ELR (cell line): Measurements from ENCODE around the gene SH3PXD2A.

Experiments used
- DNase-seq: peaks from one replicate; pipeline ENCODE4 v3.0.0-alpha.2; 2015; ENCODE audit warnings: low read depth

Gene SH3PXD2A

DNA sequence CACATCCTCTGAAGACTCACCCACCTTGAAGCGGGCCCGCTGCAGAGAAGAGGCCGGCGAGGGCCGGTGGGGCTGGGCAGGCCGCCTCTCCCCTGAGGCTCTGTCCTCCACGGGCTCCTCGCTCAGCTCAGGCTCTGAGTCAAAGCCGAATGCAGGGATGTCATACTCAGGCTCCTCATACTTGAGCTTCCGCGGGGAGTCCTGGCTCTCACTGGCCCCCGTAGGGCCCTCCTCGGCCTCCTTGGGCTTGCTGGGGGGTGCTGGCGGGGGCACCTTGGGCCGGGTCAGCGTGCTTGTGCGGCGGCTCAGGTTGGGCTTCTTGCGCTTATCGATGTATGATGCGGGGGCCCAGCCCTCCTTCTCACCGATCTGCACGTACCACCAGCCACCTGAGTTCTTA is 252.0 kb downstream of the SH3PXD2A start:
- no peak for DNase-seq

DNA sequence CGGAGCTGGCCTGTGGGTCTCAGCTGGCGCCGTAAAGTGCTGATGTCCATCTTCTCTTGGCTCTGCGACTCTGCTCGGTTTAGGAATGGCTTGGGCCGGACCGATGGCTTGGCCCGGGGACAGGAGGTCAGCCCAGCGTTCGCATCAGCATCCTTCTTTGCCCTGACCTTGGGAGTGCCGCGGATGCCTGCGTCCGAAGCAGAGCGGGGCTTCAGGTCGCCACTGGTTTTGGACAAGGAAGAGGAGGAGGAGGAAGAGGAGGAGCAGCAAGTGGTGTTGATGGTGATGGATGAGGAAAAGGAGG is 252.6 kb downstream of the SH3PXD2A start:
- DNase-seq: no peak

DNA sequence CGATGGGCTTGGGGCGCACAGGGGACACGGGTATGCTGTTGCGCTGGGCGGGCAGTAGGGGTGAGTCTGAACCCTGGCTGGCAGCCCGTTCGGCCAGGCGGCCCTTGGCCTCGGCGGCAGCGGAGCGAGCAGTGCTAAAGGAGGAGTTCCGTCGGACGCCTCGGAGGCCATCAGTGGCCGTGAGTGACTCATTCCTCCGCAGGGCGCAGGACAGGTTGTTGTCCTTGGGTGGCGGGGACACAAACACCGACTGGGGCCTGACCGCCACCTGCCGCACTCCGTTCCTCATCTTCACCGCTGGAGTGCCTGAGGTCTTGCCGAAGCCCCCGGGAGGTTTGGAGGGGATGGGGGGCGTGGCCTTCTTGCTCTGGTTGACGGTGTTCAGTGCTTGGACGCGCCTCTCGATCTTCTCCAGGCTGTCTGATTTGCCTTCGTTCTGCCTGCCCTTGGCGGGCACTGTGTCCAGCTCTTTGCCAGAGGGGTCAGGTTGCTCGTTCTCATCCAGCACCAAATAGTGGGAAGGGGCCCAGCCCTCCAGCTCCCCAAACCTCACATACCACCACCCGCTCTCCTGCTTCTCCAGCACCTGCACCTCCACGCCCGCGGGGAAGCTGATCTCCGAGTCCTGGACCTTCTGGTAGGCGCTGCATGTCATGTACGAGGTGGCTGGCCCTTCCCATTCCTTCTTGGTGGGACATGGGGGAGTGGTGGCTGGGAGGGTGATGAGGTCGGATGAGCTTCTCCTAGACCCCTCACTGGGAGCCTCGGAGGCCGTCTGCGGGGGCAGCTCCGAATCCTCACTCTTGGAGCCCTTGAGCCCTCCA is 253.1 kb downstream of the SH3PXD2A start:
- DNase-seq: no peak

DNA sequence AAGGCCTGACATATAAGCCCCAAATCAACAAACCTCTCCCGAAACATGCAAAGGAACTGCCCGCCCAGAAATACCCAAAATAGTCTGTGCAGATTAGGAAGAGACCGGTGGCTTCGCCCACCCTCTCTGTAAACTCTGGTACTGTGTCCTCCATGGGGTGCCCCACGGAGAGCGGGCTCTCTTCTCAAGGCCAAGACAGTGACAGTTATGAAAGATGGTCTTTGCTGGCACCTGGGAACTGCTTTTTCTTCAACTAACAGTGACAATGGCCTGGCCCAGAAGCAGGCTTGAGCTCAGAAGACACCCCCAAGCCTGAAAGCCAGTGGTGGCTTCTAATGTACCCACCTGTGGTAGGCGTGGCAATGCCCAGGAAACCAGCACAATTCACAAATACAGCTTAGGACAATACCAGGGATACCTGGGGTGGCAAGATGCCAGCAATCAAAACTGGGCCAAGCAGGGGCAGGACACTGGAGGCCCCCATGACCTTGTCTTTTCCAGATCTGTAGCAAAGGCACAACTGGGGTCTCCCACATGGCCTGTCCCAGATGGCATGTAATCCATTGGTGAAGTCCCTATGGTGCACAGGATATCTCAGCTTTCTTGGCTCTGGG is 254.3 kb downstream of the SH3PXD2A start:
- DNase-seq: no peak

DNA sequence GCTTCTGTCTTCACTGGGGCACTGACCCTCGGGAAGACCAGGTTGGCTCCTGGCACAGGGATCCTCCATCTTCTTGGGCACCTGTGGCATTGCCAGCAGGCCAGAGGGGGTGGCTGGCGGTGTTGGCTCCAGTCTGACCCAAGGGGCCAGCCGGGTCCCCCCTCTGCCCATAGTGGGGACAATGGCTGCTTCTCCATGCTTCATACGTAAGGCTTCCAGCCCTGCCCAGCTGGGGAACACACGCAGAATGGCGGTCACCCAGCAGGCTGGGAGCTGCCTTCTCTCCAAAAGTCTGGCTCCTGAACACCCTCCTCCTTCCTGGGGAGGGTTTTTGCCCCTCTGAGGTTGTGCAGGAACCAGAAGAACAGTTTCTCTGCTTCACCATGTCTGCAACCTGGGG is 255.1 kb downstream of the SH3PXD2A start:
- DNase-seq: no peak

DNA sequence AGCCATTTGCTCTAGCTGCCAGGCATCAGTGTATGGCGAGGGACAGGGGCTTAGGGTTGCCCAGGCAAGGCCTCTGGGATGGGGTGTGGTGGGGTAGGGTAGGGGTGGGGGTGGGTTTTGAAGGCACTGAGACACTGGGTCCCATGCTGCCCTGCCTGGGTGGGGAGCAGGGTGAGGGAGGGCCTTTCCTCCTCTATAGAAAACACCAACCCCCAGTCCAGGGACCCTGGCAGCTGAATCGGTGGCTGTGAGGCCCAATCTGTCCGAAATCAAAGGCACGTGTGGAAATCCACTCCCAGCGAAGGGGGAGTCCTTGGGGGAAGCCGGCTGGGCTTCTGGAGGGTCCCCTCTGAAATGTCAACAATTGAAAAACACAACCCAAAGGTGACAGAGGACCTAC is 255.5 kb downstream of the SH3PXD2A start:
- no peak for DNase-seq

DNA sequence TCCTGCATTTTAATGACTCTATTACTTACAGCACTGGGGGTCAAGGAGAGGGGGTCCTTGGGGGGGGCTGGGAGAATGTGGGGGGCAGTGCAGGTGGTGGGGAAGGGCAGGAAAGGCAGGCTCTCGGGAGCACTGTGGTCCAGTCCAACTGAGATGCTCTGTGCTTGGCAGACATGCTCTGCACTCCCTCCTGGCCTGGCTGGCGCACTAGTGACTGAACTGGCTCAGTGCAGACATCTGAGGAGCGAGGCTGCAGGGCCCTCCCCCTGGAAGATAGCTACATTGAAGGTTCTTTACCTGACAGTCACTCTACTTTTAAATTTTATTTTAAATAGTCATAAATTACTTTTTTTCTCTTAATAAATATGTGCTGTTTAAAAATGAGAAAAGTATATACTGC is 256.2 kb downstream of the SH3PXD2A start:
- DNase-seq: no peak

DNA sequence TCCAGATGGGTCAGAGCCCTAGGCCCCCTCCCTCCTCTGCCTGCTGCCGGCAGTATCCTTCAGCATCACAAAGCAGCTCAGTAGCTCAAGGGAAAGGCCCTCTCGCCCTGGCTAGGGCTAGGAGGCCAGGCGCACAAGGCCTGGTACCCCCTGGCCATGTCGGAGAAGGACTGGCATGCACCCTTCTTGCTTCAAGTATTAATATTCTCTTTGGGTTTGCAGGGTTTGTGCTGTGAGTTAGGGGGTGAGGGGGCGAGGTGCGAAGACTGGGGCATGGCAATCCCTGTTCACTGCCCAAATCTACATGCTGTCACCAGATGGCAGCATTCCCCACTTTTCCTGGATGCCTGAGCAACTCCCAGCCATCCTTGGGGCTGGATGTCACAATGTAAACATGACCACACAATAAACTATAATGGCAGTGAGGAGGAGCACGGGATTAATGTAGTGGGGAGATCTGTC is 256.7 kb downstream of the SH3PXD2A start:
- peak; percentile 80 for DNase-seq

DNA sequence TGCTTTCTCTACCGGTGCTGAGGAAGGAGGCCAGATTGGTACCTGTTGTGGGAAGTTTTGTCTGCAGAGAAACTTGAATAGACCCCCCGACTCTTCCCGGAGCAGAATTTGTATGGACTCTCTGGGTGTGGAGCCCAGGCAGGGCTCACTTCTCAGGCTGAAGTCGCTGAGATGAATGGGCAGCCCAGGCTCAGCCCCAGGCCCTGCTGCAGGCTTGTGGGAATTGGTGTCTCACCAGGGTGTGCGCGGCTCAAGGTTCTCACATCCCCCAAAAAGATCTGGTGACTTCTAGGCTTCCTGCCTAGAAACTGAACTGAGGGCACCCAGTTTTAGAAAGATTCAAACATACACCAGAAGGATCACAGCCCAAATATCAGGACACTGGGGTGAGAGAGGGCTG is 258.4 kb downstream of the SH3PXD2A start:
- DNase-seq: no peak

DNA sequence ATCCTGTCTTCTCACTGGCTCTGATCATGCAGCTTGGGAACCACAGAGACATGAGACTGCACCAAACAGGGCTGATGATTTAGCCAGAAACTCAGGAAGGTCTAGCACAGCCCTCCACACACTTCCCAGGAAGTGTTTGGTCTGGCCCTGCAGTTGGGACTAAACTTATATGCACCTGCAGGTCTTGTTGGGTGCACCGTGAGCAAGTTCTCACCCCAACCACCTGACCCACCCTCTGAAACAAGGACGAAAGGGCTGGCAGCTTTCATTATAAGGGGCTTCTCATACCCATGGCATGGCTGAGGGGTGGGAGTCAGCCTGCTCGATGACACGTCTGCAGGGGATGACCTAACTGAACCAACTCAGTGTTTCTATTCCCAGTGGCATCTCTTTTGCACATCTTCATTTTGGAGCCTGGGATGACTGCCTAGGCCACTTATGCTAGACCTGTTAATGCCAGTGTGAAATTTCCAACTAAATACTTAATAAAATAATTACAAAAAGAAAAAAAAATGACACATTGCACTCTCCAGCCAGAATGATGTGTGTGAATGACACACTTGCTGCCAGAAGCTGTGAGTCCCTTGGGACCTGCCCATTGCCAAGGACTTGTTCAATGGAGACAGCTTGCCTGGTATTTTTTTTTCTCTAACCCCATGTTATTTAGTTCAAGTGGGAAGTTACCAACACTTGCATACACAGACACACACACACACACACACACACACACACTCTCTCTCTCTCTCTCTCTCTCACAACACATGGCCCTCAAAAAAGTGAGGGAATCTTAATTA is 259.2 kb downstream of the SH3PXD2A start:
- DNase-seq: no peak

DNA sequence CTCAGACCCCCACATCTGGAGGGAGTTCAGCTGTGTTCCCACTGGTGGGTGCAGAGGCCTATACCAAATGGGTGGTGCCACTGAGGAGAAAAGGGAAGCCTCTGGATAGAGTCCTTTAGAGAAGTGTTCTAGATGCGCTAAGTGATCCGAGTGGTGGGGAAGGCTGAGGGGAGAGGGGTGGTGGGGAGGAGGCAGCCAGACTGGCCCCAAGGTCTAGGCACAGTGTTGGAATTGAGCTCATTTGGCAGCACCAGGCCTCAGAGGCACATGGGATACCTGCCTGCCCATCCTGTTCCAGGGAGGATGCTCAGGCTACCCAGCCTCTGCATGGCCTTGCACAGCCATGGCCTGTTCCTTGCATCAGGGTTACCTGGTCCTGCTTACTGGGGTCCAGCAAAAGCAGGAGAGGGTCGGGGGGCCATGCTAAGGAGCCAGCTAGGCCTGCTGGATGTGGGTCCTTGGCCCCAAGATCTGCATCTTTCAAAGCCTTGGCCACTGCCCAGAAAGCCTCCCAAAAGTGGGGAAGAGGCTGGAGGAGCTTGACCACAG is 262.3 kb downstream of the SH3PXD2A start:
- no peak for DNase-seq

DNA sequence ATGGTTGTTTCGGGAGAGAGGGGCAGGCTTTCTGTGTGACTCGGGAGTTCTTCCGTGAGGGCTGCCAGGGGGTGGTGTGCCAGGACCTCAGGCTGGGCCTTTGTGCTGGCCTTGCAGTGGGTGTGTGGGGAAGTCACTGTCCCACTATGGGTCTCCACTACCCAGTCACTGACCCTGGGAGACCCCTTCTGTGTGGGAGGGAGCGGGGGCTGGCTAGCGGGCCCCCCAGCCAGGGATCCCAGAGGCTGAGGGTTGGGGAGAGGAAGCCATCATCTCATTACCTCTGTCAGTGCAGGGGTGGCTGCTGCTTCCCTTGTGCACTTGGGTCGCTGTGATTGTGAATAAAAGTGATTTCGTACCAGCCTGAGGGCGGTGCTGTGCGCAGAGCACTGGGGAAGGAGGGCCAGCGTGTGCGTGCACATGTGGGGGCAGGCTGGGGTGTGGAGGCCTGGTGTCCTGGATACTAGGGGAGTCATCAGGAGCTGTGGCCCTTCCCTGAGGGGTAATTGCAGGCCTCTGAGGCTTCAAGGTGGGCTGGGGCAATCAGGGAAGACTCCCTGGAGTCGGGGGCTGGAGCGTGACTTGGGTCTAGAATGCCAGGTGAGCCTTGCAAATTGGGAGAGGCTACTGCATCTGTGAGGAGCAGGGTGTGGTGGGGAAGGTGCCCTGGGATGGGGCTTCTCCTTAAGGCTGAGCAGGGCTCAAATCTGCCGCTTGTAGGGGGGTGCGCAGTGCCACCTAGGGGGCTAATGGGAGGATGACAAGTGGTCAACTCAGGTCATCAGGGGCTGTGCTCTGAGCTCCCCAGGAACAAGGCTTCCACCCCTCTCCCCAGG is 263.0 kb downstream of the SH3PXD2A start:
- peak; percentile 66 for DNase-seq

DNA sequence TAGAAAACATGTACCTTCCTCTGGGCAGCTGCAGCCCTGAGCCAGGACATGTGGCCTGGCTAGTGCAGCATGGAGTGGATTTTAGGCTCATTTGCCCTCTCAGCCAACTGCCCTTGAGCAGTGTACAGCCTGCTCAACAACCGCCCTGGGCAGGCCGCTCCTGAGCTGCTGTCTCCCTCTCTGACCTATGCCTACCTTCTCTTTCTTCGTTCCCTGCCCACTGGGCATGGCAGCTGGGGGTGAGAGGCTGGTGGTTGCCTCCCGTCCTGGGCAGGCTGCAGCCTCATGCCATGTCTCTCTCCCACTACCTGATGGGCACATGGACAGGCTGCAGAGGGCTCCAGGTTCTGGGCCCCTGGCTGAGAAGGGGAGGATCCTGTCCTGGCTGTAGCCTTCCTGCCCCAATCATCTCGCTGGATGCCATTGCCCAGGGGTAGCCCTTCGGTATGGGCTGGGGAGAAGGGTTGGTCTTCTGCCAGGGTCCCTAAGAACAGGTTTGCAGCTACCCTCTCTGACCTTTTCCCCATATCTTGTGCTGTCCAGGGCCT is 264.6 kb downstream of the SH3PXD2A start:
- no peak for DNase-seq

DNA sequence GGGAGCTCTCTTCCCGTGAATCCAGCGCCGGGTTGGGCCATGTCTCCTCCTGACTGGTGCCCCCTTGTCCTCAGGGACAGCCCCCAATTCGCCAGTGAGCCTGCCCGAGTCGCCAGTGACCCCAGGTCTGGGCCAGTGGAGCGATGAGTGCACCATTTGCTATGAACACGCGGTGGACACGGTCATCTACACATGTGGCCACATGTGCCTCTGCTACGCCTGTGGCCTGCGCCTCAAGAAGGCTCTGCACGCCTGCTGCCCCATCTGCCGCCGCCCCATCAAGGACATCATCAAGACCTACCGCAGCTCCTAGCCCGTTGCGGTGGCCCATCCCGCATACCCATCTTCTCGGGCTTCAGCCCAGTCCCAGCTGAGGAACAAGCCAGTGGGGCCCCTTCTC is 265.3 kb downstream of the SH3PXD2A start:
- no peak for DNase-seq

DNA sequence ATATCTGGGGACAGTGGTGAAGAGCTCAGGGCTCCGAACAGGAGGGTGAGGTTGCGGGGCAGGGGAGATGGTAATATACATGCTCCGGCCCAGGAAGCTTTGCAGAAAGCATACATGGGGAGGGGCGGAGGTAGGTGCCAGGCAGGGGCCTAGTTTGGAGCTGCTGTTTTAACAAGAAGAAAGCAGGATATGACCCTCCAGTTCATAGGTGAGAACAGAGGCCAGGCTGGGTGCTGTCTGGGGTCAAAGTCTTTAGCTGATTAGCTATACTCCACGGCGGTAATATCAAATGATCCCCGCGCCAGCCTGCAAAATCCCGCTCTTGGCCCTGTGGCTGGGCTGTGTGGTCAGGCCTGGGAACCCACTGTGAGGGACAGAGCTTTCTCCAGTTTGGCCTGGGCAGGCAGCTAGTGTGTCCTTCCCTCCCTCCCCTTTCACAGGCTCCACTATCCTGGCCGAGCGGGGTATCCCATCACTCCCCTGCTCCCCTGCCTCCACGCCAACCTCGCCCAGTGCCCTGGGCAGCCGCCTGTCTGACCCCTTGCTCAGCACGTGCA is 266.2 kb downstream of the SH3PXD2A start:
- no peak for DNase-seq

DNA sequence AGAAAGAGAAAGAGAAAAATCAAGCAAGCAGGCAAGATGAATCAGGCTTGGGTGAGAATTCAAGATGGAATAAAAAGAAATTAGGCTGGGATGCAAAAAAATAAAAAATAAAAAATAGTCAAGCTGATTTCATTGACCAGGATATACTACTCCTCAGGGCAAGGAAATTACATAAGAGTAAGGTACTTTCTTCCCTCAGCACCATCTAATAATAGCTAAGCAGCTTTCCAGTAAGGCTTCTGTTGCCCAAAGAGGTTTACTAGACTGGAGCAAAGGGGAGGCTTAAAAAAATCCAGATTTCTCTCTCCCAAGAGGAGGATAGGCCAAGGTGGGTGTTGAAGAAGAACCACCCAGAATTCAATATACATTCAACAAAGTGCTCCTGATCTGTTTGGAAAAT is 268.3 kb downstream of the SH3PXD2A start:
- DNase-seq: no peak

DNA sequence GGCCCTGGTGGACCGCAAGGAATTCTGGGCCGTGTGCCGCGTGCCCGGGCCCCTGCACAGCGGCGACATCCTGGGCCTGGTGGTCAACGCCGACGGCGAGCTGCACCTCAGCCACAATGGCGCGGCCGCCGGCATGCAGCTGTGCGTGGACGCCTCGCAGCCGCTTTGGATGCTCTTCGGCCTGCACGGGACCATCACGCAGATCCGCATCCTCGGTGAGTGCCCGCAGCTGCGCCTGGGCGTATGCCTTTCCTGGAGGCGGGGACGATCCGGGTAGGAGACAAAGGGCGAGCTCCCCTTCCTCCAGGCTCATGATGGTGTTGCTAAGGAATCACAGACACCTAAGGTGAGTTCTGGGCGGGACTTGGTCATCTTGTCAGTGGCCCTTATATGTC is 270.4 kb downstream of the SH3PXD2A start:
- DNase-seq: no peak

DNA sequence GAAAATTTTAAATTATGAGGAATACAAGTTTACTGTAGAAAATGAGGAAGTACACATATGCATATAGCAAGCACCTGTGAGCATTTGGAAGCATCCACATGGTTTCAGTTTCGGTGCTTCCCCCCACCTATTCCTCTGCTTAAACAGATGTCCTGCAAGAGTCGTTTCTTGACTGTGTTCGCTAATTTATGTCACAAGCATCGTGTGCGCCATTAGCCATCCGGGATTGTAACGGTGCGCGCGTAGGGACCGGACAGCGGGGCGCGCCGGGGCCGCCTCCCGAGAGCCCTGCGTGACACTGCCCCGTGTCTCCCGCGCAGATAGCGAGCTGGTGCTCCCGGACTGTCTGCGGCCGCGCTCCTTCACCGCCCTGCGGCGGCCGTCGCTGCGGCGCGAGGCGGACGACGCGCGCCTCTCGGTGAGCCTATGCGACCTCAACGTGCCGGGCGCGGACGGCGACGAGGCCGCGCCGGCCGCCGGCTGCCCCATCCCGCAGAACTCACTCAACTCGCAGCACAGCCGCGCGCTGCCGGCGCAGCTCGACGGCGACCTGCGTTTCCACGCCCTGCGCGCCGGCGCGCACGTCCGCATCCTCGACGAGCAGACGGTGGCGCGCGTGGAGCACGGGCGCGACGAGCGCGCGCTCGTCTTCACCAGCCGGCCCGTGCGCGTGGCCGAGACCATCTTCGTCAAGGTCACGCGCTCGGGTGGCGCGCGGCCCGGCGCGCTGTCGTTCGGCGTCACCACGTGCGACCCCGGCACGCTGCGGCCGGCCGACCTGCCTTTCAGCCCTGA is 271.0 kb downstream of the SH3PXD2A start:
- no peak for DNase-seq

DNA sequence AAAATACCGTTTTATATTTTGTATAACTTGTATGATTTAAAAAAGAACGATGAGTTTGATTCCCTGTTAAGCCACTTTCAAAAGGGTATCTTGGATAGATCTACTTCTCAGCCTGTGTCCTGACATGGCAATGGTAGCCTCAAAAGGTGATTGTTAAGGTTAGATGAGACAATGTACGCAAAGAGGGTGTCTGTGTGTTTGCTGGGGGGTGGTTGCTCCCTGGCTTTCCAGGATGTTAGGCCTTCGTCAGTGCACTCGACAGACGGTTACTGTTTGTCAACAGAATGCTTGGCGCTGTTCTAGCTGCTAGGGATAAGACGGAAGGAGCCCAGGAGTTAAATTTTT is 271.5 kb downstream of the SH3PXD2A start:
- DNase-seq: no peak

DNA sequence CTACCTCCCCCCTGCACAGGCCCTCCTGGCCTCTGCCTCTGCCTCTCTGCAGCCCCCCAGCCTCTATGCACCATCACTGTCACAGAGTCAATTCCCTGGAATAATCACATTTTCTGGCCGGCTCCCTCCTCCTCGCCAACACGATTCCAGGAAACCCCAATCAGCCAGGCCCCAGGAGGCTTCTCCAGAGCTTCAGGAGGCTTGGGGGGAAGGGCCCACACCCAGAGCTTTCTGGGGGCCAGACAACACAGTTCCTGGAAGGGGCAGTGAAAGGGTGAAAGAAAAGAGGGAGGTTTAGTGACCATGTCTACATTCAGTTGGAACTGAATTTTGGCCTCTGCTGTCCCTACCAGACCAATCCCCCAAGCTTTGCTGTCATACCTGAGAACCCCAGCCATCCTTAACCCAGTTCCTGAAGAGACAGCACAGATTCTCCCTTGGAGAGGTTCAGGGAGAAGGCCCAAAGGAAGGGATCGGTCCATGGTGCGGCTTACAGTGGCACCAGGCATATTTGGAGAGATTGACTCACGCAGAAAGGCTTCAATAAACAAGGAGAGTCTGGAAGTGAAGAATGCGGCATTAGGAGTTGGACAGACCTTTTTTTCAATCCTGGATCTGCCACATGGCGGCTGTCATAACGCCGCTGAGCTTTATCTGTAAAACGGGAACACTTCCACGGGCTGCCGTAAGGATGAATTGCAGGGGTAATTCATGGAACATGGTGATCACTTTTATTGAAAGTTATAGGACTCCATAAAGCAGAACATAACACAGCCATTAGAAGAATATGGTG is 272.8 kb downstream of the SH3PXD2A start:
- DNase-seq: no peak
